ENCODE measurements around the gene IFIT5. TPM values are rescaled to one million over a fixed set of nuclear protein-coding genes. Genes with fewer than 3 reads are reported as not detected.

IFIT5 gene
- polyA plus RNA-seq, 4 donors: 4.5 to 12.9 (median 7.9) TPM

DNA sequence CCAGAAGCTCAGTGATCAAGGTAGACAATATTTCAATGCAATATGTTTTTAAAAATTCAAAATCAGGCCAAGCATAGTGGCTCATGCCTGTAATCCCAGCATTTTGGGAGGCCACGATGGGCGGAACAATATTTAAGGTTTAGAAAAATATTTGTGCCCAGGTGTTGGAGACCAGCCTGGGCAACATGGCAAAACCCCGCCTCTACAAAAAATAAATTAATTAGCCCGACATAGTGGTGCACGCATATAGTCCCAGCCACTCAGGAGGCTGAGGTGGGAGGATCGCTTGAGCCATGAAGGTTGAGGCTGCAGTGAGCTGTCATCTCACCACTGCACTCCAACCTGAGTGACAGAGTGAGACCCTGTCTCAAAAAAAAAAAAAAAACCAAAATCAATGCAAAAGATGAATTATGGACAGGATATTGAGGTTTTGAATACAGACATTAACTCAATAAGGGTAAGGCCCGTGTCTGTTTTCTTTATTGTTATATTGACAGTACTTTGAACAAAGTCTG is 913 bp upstream of the IFIT5 start:
- Histone ChIP-seq H3K27me3 (ENCODE audit: control insufficient read depth in 3 of 3, insufficient read depth in 3 of 3, low read length in 3 of 3) (no peaks in the 10 kb centered on the region), H3K4me1 (ENCODE audit: control insufficient read depth in 3 of 3, insufficient read depth in 2 of 3, low read depth in 1 of 3, low read length in 2 of 3) (peaks cover 0 to 20% (median 16%) of the 10 kb centered on the region in 3 donors), H3K36me3 (ENCODE audit: control insufficient read depth in 3 of 3, insufficient read depth in 2 of 3, low read depth in 1 of 3, low read length in 3 of 3) (peaks cover 0 to 6% (median 6%) of the 10 kb centered on the region in 3 donors), H3K9me3 (ENCODE audit: control insufficient read depth in 2 of 2, insufficient read depth in 1 of 2, low read depth in 1 of 2, low read length in 1 of 2) (peaks cover 0 to 3% of the 10 kb centered on the region in 2 donors), H3K4me3 (ENCODE audit: low read depth in 1 of 3, low read length in 3 of 3) (peak overlapping the region in 1 of 3 donors; percentile 89), H3K27ac (ENCODE audit: low read depth in 1 of 3, low read length in 2 of 3) (peak overlapping the region; percentile 92 to 99 (median 94))
- 73 to 82% (median 79%) methylated on average over 7 of the region's 7 CpGs for WGBS, 3 donors
- DNase-seq (no peak), FAIRE-seq (no peak)

DNA sequence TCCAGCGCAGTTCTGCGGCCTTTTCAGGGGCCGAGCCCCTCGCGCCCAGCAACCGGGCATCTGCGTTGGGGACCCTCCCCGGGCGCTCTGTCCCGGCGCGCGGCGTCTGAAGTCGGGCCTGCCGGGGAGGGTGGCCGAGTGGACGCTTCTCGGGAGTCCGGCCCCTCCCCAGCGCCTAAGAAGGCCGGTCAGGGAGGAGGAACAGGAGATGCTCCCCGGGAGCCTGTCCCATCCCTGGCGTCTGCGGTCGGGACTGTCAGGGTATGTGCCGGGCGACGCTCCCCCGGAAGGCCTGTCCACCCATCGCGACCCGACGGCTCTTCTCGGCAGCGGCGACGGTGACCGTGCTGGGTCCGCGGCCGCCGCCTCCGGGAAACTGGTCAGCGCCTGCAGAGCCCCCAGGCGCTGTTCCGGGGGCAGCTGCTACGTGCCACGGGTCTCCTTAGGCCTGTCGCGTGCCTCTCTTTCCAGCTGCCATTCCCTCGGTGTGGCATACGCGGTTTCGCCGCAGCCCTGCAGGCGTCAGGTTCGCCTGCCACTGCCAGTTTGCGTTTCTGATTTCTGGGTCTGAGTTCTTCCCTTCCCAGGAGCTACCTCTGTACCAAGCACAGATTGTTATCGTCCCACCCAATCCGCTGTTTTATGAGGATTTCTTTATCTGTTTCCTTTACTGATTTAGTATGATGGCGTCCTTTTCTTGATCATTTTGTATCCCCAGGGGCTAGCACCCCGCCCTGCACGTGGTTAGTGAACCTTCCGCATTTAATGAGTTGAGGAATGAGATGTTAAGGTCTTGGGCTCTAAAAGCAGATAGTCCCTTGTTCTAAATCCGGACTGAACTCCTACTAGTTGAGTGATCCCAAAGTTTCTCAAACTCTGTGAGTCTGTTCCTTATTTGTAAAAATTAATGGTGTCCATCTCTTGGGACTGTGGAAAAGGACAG is 782 bp downstream of the IFIT5 start:
- Histone ChIP-seq H3K27me3 (ENCODE audit: control insufficient read depth in 3 of 3, insufficient read depth in 3 of 3, low read length in 3 of 3) (no peaks in the 10 kb centered on the region), H3K36me3 (ENCODE audit: control insufficient read depth in 3 of 3, insufficient read depth in 2 of 3, low read depth in 1 of 3, low read length in 3 of 3) (peaks cover 0 to 6% (median 6%) of the 10 kb centered on the region in 3 donors), H3K9me3 (ENCODE audit: control insufficient read depth in 2 of 2, insufficient read depth in 1 of 2, low read depth in 1 of 2, low read length in 1 of 2) (peaks cover 0 to 3% of the 10 kb centered on the region in 2 donors), H3K4me3 (ENCODE audit: low read depth in 1 of 3, low read length in 3 of 3) (peak overlapping the region; percentile 65 to 89 (median 79)), H3K27ac (ENCODE audit: low read depth in 1 of 3, low read length in 2 of 3) (peak overlapping the region; percentile 92 to 99 (median 94)), H3K4me1 (ENCODE audit: control insufficient read depth in 3 of 3, insufficient read depth in 2 of 3, low read depth in 1 of 3, low read length in 2 of 3) (peaks cover 0 to 20% (median 16%) of the 10 kb centered on the region in 3 donors)
- FAIRE-seq: no peak
- peak; percentile 45 to 85 for DNase-seq
- WGBS, 3 donors: 1% methylated on average over 60 to 66 of the region's 66 CpGs

DNA sequence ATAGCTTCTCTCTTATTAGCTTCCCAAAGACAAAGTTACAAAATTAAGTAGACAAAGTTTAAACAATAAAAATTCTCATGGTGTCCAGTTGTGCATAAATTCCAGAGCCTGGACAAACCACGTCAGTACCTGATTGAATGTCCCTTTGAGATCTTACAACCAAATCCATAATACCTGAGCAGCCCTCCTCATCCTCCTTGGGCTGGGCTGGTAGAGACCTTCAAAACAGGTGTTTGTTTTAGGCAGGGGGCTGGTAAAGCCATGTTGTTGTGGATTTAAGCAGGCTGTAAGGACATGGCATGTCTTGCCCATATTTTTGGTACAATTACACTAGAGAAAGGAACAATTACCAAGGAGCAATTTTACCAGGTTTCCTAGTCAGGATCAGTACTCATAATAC is 2.1 kb downstream of the IFIT5 start:
- H3K9me3 ChIP-seq (ENCODE audit: control insufficient read depth in 2 of 2, insufficient read depth in 1 of 2, low read depth in 1 of 2, low read length in 1 of 2): peaks cover 0 to 3% of the 10 kb centered on the region in 2 donors
- peaks cover 0 to 20% (median 16%) of the 10 kb centered on the region in 3 donors for H3K4me1 ChIP-seq (ENCODE audit: control insufficient read depth in 3 of 3, insufficient read depth in 2 of 3, low read depth in 1 of 3, low read length in 2 of 3)
- 80 to 92% (median 87%) methylated on average over 1 of the region's 1 CpG for WGBS, 3 donors
- no peaks in the 10 kb centered on the region for H3K27me3 ChIP-seq (ENCODE audit: control insufficient read depth in 3 of 3, insufficient read depth in 3 of 3, low read length in 3 of 3)
- DNase-seq: no peak
- H3K36me3 ChIP-seq (ENCODE audit: control insufficient read depth in 3 of 3, insufficient read depth in 2 of 3, low read depth in 1 of 3, low read length in 3 of 3): peaks cover 3 to 6% (median 6%) of the 10 kb centered on the region in 3 donors
- FAIRE-seq: no peak
- H3K4me3 ChIP-seq (ENCODE audit: low read depth in 1 of 3, low read length in 3 of 3): no peak overlapping the region
- no peak overlapping the region for H3K27ac ChIP-seq (ENCODE audit: low read depth in 1 of 3, low read length in 2 of 3)

DNA sequence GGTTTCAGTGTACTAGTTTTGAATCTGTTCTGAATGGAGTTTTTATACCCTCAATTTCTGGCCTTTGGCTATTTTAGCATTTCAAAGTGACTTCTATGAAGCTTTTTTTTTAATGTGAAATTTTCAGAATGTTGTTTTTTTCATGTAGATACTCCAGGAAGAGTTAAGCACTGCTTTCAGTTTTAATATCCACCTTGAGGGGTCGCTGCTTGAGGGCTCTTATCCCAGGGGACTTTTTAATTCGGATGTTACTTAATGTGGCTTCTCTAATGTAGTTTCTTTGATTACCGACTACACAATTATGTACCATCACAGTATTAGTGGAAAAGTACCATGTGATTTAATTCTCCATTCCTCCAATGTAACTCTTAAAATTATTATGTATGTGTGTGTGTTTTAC is 5.2 kb downstream of the IFIT5 start:
- FAIRE-seq: no peak
- peaks cover 3 to 6% (median 4%) of the 10 kb centered on the region in 3 donors for H3K36me3 ChIP-seq (ENCODE audit: control insufficient read depth in 3 of 3, insufficient read depth in 2 of 3, low read depth in 1 of 3, low read length in 3 of 3)
- H3K4me3 ChIP-seq (ENCODE audit: low read depth in 1 of 3, low read length in 3 of 3): no peak overlapping the region
- H3K9me3 ChIP-seq (ENCODE audit: control insufficient read depth in 2 of 2, insufficient read depth in 1 of 2, low read depth in 1 of 2, low read length in 1 of 2): no peaks in the 10 kb centered on the region
- DNase-seq: no peak
- 52 to 78% (median 63%) methylated on average over 3 of the region's 3 CpGs for WGBS, 3 donors
- peaks cover 0 to 20% (median 8%) of the 10 kb centered on the region in 3 donors for H3K4me1 ChIP-seq (ENCODE audit: control insufficient read depth in 3 of 3, insufficient read depth in 2 of 3, low read depth in 1 of 3, low read length in 2 of 3)
- H3K27me3 ChIP-seq (ENCODE audit: control insufficient read depth in 3 of 3, insufficient read depth in 3 of 3, low read length in 3 of 3): no peaks in the 10 kb centered on the region
- no peak overlapping the region for H3K27ac ChIP-seq (ENCODE audit: low read depth in 1 of 3, low read length in 2 of 3)

DNA sequence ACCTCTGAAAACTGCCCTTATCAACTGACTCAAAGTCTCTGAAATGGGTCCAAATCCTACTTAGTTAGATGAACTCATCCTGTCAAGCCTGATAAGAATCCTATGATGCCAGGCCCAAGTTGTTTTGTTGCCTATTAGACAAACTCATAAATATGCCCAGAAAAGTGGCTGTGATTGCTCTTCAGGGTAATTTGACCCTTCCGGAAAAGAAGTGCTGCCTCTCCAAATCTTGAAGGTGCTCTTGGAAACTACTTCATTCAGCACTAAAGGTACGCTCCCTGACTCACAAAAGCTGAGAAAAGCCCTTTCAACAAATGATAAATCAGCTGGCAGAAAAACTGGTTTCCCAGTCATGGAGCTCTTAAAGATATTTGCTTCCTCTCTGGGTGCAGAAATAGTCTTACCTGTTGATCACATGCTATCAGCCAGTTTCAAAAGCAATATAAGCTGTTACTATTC is 6.7 kb downstream of the IFIT5 start:
- FAIRE-seq (no peak), DNase-seq (no peak)
- WGBS, 3 donors: 93 to 96% (median 95%) methylated on average over 2 of the region's 2 CpGs
- Histone ChIP-seq H3K4me3 (ENCODE audit: low read depth in 1 of 3, low read length in 3 of 3) (no peak overlapping the region), H3K27me3 (ENCODE audit: control insufficient read depth in 3 of 3, insufficient read depth in 3 of 3, low read length in 3 of 3) (no peaks in the 10 kb centered on the region), H3K9me3 (ENCODE audit: control insufficient read depth in 2 of 2, insufficient read depth in 1 of 2, low read depth in 1 of 2, low read length in 1 of 2) (no peaks in the 10 kb centered on the region), H3K4me1 (ENCODE audit: control insufficient read depth in 3 of 3, insufficient read depth in 2 of 3, low read depth in 1 of 3, low read length in 2 of 3) (peaks cover 0 to 17% (median 13%) of the 10 kb centered on the region in 3 donors), H3K36me3 (ENCODE audit: control insufficient read depth in 3 of 3, insufficient read depth in 2 of 3, low read depth in 1 of 3, low read length in 3 of 3) (peaks cover 1 to 6% (median 3%) of the 10 kb centered on the region in 3 donors), H3K27ac (ENCODE audit: low read depth in 1 of 3, low read length in 2 of 3) (no peak overlapping the region)

DNA sequence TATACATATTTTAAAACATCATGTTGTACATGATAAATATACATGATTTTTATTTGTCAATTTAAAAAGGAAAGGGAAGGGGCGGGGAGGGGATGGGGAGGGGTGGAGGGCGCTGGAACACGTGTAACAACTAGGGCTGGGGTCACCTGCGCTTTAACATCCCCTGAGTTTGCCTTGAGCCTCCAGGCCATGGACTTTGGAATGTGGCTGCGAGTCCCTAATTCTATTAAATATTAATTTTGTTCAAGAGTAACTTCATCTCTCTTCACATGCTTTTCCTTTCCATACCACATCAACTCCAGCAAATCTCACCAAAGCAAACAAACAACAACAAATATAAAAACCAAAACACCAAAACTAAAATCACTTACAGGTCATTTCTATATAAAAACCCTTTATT is 10.6 kb downstream of the IFIT5 start:
- 24 to 67% (median 29%) methylated on average over 5 of the region's 5 CpGs for WGBS, 3 donors
- no peak for FAIRE-seq
- Histone ChIP-seq H3K9me3 (ENCODE audit: control insufficient read depth in 2 of 2, insufficient read depth in 1 of 2, low read depth in 1 of 2, low read length in 1 of 2) (no peaks in the 10 kb centered on the region), H3K4me1 (ENCODE audit: control insufficient read depth in 3 of 3, insufficient read depth in 2 of 3, low read depth in 1 of 3, low read length in 2 of 3) (peaks cover 0 to 12% (median 0%) of the 10 kb centered on the region in 3 donors), H3K27me3 (ENCODE audit: control insufficient read depth in 3 of 3, insufficient read depth in 3 of 3, low read length in 3 of 3) (no peaks in the 10 kb centered on the region), H3K27ac (ENCODE audit: low read depth in 1 of 3, low read length in 2 of 3) (no peak overlapping the region), H3K4me3 (ENCODE audit: low read depth in 1 of 3, low read length in 3 of 3) (no peak overlapping the region), H3K36me3 (ENCODE audit: control insufficient read depth in 3 of 3, insufficient read depth in 2 of 3, low read depth in 1 of 3, low read length in 3 of 3) (peaks cover 0 to 3% (median 0%) of the 10 kb centered on the region in 3 donors)
- DNase-seq: peak; percentile 28 to 62

DNA sequence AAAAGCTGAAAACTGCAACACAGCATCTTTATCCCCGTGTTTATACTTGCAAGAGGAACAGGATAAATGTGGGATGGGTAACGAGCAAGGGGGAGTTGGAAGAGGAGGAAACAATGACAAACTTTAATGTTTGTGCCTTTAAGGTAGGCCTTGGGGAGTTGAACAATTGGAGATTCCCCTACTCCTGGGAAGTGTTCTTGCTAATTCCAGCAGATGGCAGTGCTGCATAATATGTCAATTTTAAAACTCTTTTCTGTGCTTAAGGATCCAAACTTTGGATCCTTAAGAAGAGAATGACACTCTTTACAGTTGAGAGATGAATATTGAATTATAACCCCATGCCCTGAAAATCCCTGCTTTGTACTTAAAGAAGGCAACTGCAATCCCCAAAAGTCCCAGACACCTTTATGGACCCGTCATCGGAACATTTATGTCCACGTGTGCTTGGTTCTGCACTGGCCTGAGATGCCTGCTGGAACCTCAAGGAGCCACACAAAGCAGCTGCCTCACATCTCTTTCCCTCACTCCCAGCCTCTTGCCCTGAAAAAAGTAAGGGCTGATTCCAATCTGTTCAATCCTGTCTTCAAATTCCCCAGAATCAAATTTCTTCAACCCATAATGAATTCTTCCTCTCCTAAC is 12.0 kb downstream of the IFIT5 start:
- H3K36me3 ChIP-seq (ENCODE audit: control insufficient read depth in 3 of 3, insufficient read depth in 2 of 3, low read depth in 1 of 3, low read length in 3 of 3): no peaks in the 10 kb centered on the region
- 55 to 62% (median 59%) methylated on average over 5 of the region's 5 CpGs for WGBS, 3 donors
- FAIRE-seq (no peak), DNase-seq (peak; percentile 66 to 68)
- H3K9me3 ChIP-seq (ENCODE audit: control insufficient read depth in 2 of 2, insufficient read depth in 1 of 2, low read depth in 1 of 2, low read length in 1 of 2): no peaks in the 10 kb centered on the region
- H3K27ac ChIP-seq (ENCODE audit: low read depth in 1 of 3, low read length in 2 of 3): no peak overlapping the region
- H3K4me1 ChIP-seq (ENCODE audit: control insufficient read depth in 3 of 3, insufficient read depth in 2 of 3, low read depth in 1 of 3, low read length in 2 of 3): peaks cover 0 to 12% (median 0%) of the 10 kb centered on the region in 3 donors
- H3K4me3 ChIP-seq (ENCODE audit: low read depth in 1 of 3, low read length in 3 of 3): no peak overlapping the region
- no peaks in the 10 kb centered on the region for H3K27me3 ChIP-seq (ENCODE audit: control insufficient read depth in 3 of 3, insufficient read depth in 3 of 3, low read length in 3 of 3)

DNA sequence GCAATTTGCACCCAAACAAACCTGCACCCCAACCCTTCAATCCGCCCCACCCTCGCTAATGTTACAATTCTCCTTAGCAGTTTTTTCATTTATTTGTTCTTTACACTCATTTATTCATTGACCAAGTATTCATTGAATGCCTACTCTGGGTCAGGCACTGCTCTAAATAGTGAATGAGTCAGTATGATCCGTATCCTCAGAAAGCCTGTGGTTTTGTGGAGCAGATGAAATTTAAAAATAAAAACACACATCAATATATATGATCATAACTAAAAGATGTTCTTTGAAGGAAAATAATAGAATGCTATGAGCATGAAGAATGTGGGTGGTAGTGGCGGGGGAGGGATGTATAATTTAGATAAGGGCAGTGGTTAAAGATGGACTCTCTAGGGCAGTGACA is 13.3 kb downstream of the IFIT5 start:
- FAIRE-seq (no peak), DNase-seq (no peak)
- WGBS, 3 donors: 87 to 91% (median 90%) methylated on average over 4 of the region's 4 CpGs
- H3K9me3 ChIP-seq (ENCODE audit: control insufficient read depth in 2 of 2, insufficient read depth in 1 of 2, low read depth in 1 of 2, low read length in 1 of 2): no peaks in the 10 kb centered on the region
- H3K4me1 ChIP-seq (ENCODE audit: control insufficient read depth in 3 of 3, insufficient read depth in 2 of 3, low read depth in 1 of 3, low read length in 2 of 3): peaks cover 0 to 12% (median 0%) of the 10 kb centered on the region in 3 donors
- H3K4me3 ChIP-seq (ENCODE audit: low read depth in 1 of 3, low read length in 3 of 3): no peak overlapping the region
- no peaks in the 10 kb centered on the region for H3K36me3 ChIP-seq (ENCODE audit: control insufficient read depth in 3 of 3, insufficient read depth in 2 of 3, low read depth in 1 of 3, low read length in 3 of 3)
- no peaks in the 10 kb centered on the region for H3K27me3 ChIP-seq (ENCODE audit: control insufficient read depth in 3 of 3, insufficient read depth in 3 of 3, low read length in 3 of 3)
- no peak overlapping the region for H3K27ac ChIP-seq (ENCODE audit: low read depth in 1 of 3, low read length in 2 of 3)

Data from small intestine (tissue), 7 donors.